Measurements from ENCODE around the gene WDR53. TPM values are rescaled to one million over a fixed set of nuclear protein-coding genes. Genes with fewer than 3 reads are reported as not detected.

Gene WDR53
- total and polyA plus RNA-seq, 9 of the 15 experiments (the other 6 are each of a cell fraction or from before 2014, with no cell fraction given): 13.0 to 34.5 (median 20.9) TPM

- TF ChIP-seq ZNF134 (CRISPR knock-in tag; conservative IDR thresholded peaks at IDR 0.05) (no peak), CHAMP1 (IDR thresholded peaks at IDR 0.05) (no peak), MTA3 (IDR thresholded peaks at IDR 0.05; ENCODE audit: borderline replicate concordance) (0 out of 2 replicates have a peak, but pooled peaks have one; percentile 44), ZNF589 (CRISPR knock-in tag; IDR thresholded peaks at IDR 0.05; ENCODE audit: low read depth) (no peak), ZNF311 (CRISPR knock-in tag; IDR thresholded peaks at IDR 0.05) (no peak), ELF1 (tag; IDR thresholded peaks at IDR 0.05) (no peak), CTCF (IDR thresholded peaks at IDR 0.05 in 2 of 3, conservative IDR thresholded peaks at IDR 0.05 in 1 of 3; ENCODE audit: insufficient read depth in 2 of 3, low read depth in 1 of 3, low read length in 3 of 3) (no peak), TCF15 (CRISPR knock-in tag; IDR thresholded peaks at IDR 0.05) (no peak), TRIM25 (IDR thresholded peaks at IDR 0.05; ENCODE audit: borderline replicate concordance) (no peak), FOXP1 (CRISPR knock-in tag; IDR thresholded peaks at IDR 0.05) (no peak), STAT5A (IDR thresholded peaks at IDR 0.05; ENCODE audit: borderline replicate concordance, low read length) (0 out of 2 replicates have a peak, but pooled peaks have one; percentile 42), TFAP4 (CRISPR knock-in tag; IDR thresholded peaks at IDR 0.05; ENCODE audit: borderline replicate concordance) (no peak), EHMT2 (IDR thresholded peaks at IDR 0.05) (no peak), EGR1 (conservative IDR thresholded peaks at IDR 0.05) (0 out of 2 replicates have a peak, but pooled peaks have one; percentile 17), NCOA2 (IDR thresholded peaks at IDR 0.05; ENCODE audit: partially characterized antibody in 2 of 2) (peak in 1 of 2 experiments; percentile 38), ZNF644 (tag; IDR thresholded peaks at IDR 0.05; ENCODE audit: low read depth) (no peak), GATA2 (CRISPR knock-in tag; IDR thresholded peaks at IDR 0.05) (no peak), BDP1 (IDR thresholded peaks at IDR 0.05; ENCODE audit: insufficient read depth, insufficient read length) (no peak), KDM2B (CRISPR knock-in tag; IDR thresholded peaks at IDR 0.05) (no peak), ETV5 (CRISPR knock-in tag; IDR thresholded peaks at IDR 0.05; ENCODE audit: low read depth) (no peak), NEUROD1 (IDR thresholded peaks at IDR 0.05; ENCODE audit: borderline replicate concordance, low read depth, low read length, partially characterized antibody) (no peak)
These were observed 53.3 kb downstream of the WDR53 start, which contains the start of gene SMCO1 (continued) for GRCh38 chr3:196514913-196515621.
